Measurements from ENCODE around the gene CORO6. TPM values are rescaled to one million over a fixed set of nuclear protein-coding genes. Genes with fewer than 3 reads are reported as not detected.

CORO6 gene
- total RNA-seq, 1 donor from 2014 or later = 1.4 TPM

GRCh38 chr17:29664743-29665480 is 42.2 kb upstream of the CORO6 start:
- Mint-ChIP-seq H3K27ac (ENCODE audit: unreplicated experiment) (no peak overlapping the region), H3K27me3 (ENCODE audit: unreplicated experiment) (peaks cover 2% of the 10 kb centered on the region), H3K4me1 (ENCODE audit: low read depth, unreplicated experiment) (no peaks in the 10 kb centered on the region), H3K36me3 (ENCODE audit: unreplicated experiment) (peaks cover 5% of the 10 kb centered on the region), H3K4me3 (ENCODE audit: unreplicated experiment) (no peak overlapping the region), H3K9me3 (ENCODE audit: unreplicated experiment) (peaks cover 2% of the 10 kb centered on the region)
- no peak for TF ChIP-seq CTCF (IDR thresholded peaks at IDR 0.05; ENCODE audit: partially characterized antibody, unreplicated experiment)
- no peak for DNase-seq

- peaks cover 5% of the 10 kb centered on the region for H3K36me3 Mint-ChIP-seq (ENCODE audit: unreplicated experiment)
- H3K4me1 Mint-ChIP-seq (ENCODE audit: low read depth, unreplicated experiment) = no peaks in the 10 kb centered on the region
- H3K4me3 Mint-ChIP-seq (ENCODE audit: unreplicated experiment) = no peak overlapping the region
- H3K27me3 Mint-ChIP-seq (ENCODE audit: unreplicated experiment) = peaks cover 2% of the 10 kb centered on the region
- no peak overlapping the region for H3K27ac Mint-ChIP-seq (ENCODE audit: unreplicated experiment)
- no peak for DNase-seq
- H3K9me3 Mint-ChIP-seq (ENCODE audit: unreplicated experiment) = peaks cover 2% of the 10 kb centered on the region
- TF ChIP-seq CTCF (IDR thresholded peaks at IDR 0.05; ENCODE audit: partially characterized antibody, unreplicated experiment) = no peak
Observed at GRCh38 chr17:29663155-29663554, 40.4 kb upstream of the CORO6 start.

GRCh38 chr17:29661213-29661612 is 38.5 kb upstream of the CORO6 start:
- DNase-seq = no peak
- Mint-ChIP-seq H3K9me3 (ENCODE audit: unreplicated experiment) (peaks cover 2% of the 10 kb centered on the region), H3K4me3 (ENCODE audit: unreplicated experiment) (no peak overlapping the region), H3K27me3 (ENCODE audit: unreplicated experiment) (no peaks in the 10 kb centered on the region), H3K36me3 (ENCODE audit: unreplicated experiment) (peaks cover 5% of the 10 kb centered on the region), H3K4me1 (ENCODE audit: low read depth, unreplicated experiment) (no peaks in the 10 kb centered on the region), H3K27ac (ENCODE audit: unreplicated experiment) (no peak overlapping the region)
- TF ChIP-seq CTCF (IDR thresholded peaks at IDR 0.05; ENCODE audit: partially characterized antibody, unreplicated experiment) = no peak

- no peak overlapping the region for H3K4me3 Mint-ChIP-seq (ENCODE audit: unreplicated experiment)
- H3K27ac Mint-ChIP-seq (ENCODE audit: unreplicated experiment) = no peak overlapping the region
- H3K36me3 Mint-ChIP-seq (ENCODE audit: unreplicated experiment) = peaks cover 5% of the 10 kb centered on the region
- H3K9me3 Mint-ChIP-seq (ENCODE audit: unreplicated experiment) = peaks cover 2% of the 10 kb centered on the region
- DNase-seq = no peak
- TF ChIP-seq CTCF (IDR thresholded peaks at IDR 0.05; ENCODE audit: partially characterized antibody, unreplicated experiment) = no peak
- no peaks in the 10 kb centered on the region for H3K4me1 Mint-ChIP-seq (ENCODE audit: low read depth, unreplicated experiment)
- H3K27me3 Mint-ChIP-seq (ENCODE audit: unreplicated experiment) = no peaks in the 10 kb centered on the region
Observed at GRCh38 chr17:29659155-29659554, 36.4 kb upstream of the CORO6 start.

- Mint-ChIP-seq H3K36me3 (ENCODE audit: unreplicated experiment) (no peaks in the 10 kb centered on the region), H3K27ac (ENCODE audit: unreplicated experiment) (no peak overlapping the region), H3K9me3 (ENCODE audit: unreplicated experiment) (no peaks in the 10 kb centered on the region), H3K27me3 (ENCODE audit: unreplicated experiment) (no peaks in the 10 kb centered on the region), H3K4me1 (ENCODE audit: low read depth, unreplicated experiment) (no peaks in the 10 kb centered on the region), H3K4me3 (ENCODE audit: unreplicated experiment) (no peak overlapping the region)
- DNase-seq = no peak
- TF ChIP-seq CTCF (IDR thresholded peaks at IDR 0.05; ENCODE audit: partially characterized antibody, unreplicated experiment) = no peak
Observed at GRCh38 chr17:29655323-29655722, 32.6 kb upstream of the CORO6 start.
